ENCODE measurements around the gene HADHA. TPM values are rescaled to one million over a fixed set of nuclear protein-coding genes. Genes with fewer than 3 reads are reported as not detected.
"Not testable (repeated sequence)": the region's sequence is repeated elsewhere in the genome, so short reads cannot be mapped to it uniquely, and the experiment has no call there.

Gene HADHA
- total RNA-seq, 1 experiment from 2014 or later = 118 TPM

DNA sequence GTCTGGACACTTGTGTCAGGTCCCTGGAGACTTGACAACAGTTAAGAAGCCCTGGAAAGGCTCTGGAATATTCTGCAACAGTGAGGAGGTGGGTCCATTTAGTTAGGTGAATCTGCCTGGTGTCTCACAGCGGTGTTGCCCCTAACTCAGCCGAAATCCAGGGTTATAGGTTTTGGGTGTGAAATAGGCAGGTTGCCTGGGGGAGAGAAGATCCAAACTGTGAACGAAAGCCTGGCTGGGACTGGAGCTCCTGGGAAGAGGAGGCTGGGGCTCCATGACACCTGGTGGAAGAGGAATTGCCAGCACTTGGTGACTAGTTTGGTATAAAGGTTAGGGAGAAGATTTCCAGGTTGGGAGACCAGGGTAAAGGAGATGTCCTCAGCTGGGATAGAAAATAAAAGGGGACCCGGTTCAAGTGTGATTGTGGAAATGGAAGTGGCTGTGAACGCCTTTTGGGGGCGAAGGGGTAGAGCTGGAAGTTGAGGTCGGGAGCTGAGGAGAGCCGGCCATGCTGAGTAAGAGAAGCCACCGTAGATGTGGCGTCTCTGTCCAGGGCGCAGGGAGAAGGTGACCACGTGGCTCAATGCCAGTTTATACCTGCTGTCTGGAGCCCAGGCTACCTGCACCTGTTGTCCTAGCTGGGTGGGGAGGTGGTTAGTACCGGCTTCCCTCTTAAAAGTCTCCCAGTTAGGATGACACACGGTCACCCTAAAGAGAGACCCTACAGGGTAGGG is 74.6 kb downstream of the HADHA start:
- H3K4me3 Mint-ChIP-seq = no peak overlapping the region
- POLR2A ChIA-PET = no interaction called here
- no peak for TF ChIP-seq FOXJ3 (CRISPR knock-in tag; IDR thresholded peaks at IDR 0.05; ENCODE audit: borderline replicate concordance)
- TF ChIP-seq KAT7 (CRISPR knock-in tag; IDR thresholded peaks at IDR 0.05; ENCODE audit: borderline replicate concordance) = no peak
- no peak for TF ChIP-seq ELF4 (CRISPR knock-in tag; IDR thresholded peaks at IDR 0.05; ENCODE audit: low read depth)
- TF ChIP-seq, protein P1, sequence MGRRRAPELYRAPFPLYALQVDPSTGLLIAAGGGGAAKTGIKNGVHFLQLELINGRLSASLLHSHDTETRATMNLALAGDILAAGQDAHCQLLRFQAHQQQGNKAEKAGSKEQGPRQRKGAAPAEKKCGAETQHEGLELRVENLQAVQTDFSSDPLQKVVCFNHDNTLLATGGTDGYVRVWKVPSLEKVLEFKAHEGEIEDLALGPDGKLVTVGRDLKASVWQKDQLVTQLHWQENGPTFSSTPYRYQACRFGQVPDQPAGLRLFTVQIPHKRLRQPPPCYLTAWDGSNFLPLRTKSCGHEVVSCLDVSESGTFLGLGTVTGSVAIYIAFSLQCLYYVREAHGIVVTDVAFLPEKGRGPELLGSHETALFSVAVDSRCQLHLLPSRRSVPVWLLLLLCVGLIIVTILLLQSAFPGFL (CRISPR knock-in tag; IDR thresholded peaks at IDR 0.05; ENCODE audit: borderline replicate concordance) = no peak
- TF ChIP-seq, protein P2, sequence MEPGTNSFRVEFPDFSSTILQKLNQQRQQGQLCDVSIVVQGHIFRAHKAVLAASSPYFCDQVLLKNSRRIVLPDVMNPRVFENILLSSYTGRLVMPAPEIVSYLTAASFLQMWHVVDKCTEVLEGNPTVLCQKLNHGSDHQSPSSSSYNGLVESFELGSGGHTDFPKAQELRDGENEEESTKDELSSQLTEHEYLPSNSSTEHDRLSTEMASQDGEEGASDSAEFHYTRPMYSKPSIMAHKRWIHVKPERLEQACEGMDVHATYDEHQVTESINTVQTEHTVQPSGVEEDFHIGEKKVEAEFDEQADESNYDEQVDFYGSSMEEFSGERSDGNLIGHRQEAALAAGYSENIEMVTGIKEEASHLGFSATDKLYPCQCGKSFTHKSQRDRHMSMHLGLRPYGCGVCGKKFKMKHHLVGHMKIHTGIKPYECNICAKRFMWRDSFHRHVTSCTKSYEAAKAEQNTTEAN (CRISPR knock-in tag; IDR thresholded peaks at IDR 0.05) = no peak
- TF ChIP-seq, protein P3, sequence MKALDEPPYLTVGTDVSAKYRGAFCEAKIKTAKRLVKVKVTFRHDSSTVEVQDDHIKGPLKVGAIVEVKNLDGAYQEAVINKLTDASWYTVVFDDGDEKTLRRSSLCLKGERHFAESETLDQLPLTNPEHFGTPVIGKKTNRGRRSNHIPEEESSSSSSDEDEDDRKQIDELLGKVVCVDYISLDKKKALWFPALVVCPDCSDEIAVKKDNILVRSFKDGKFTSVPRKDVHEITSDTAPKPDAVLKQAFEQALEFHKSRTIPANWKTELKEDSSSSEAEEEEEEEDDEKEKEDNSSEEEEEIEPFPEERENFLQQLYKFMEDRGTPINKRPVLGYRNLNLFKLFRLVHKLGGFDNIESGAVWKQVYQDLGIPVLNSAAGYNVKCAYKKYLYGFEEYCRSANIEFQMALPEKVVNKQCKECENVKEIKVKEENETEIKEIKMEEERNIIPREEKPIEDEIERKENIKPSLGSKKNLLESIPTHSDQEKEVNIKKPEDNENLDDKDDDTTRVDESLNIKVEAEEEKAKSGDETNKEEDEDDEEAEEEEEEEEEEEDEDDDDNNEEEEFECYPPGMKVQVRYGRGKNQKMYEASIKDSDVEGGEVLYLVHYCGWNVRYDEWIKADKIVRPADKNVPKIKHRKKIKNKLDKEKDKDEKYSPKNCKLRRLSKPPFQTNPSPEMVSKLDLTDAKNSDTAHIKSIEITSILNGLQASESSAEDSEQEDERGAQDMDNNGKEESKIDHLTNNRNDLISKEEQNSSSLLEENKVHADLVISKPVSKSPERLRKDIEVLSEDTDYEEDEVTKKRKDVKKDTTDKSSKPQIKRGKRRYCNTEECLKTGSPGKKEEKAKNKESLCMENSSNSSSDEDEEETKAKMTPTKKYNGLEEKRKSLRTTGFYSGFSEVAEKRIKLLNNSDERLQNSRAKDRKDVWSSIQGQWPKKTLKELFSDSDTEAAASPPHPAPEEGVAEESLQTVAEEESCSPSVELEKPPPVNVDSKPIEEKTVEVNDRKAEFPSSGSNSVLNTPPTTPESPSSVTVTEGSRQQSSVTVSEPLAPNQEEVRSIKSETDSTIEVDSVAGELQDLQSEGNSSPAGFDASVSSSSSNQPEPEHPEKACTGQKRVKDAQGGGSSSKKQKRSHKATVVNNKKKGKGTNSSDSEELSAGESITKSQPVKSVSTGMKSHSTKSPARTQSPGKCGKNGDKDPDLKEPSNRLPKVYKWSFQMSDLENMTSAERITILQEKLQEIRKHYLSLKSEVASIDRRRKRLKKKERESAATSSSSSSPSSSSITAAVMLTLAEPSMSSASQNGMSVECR (CRISPR knock-in tag; IDR thresholded peaks at IDR 0.05; ENCODE audit: borderline replicate concordance) = no peak
- TF ChIP-seq ZBTB21 (CRISPR knock-in tag; IDR thresholded peaks at IDR 0.05; ENCODE audit: borderline replicate concordance) = no peak
- TF ChIP-seq, protein P4, sequence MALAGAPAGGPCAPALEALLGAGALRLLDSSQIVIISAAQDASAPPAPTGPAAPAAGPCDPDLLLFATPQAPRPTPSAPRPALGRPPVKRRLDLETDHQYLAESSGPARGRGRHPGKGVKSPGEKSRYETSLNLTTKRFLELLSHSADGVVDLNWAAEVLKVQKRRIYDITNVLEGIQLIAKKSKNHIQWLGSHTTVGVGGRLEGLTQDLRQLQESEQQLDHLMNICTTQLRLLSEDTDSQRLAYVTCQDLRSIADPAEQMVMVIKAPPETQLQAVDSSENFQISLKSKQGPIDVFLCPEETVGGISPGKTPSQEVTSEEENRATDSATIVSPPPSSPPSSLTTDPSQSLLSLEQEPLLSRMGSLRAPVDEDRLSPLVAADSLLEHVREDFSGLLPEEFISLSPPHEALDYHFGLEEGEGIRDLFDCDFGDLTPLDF (CRISPR knock-in tag; IDR thresholded peaks at IDR 0.05) = no peak
- H3K36me3 Mint-ChIP-seq = no peaks in the 10 kb centered on the region
- peaks cover 7% of the 10 kb centered on the region for H3K4me1 Mint-ChIP-seq
- H3K27me3 Mint-ChIP-seq (ENCODE audit: low read depth) = peaks cover 12% of the 10 kb centered on the region
- ATAC-seq (no peak), DNase-seq (ENCODE audit: low spot score) (no peak)
- H3K9me3 Mint-ChIP-seq = no peaks in the 10 kb centered on the region
- CTCF ChIA-PET = interaction anchor here (0.7 kb wide), 1 partner anchor 470 kb away, joined by 3 read pairs; no protein-coding TSS in a partner anchor
- no peak overlapping the region for H3K27ac Mint-ChIP-seq

DNA sequence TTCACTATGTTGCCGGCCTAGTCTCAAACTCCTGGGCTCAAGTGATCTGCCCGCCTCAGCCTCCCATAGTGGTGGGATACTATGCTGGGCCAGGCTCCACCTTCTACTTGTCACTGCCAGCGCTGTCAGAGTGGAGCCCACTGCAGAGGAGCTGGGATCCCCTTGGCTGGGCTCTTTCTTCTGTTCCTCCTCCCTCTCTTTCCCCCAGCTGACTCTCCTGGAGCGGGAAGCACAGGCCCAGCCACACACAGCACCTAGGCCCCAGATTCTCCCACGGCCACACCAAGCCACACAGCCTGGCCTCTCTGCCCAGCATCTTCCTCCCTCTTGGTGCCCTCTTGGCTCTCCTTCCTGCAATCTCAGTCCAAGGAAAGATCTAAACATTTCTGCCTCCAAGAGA is 75.2 kb downstream of the HADHA start:
- Mint-ChIP-seq H3K4me1 (peaks cover under 1% of the 10 kb centered on the region), H3K4me3 (no peak overlapping the region), H3K27ac (no peak overlapping the region), H3K9me3 (no peaks in the 10 kb centered on the region), H3K27me3 (ENCODE audit: low read depth) (peaks cover 8% of the 10 kb centered on the region), H3K36me3 (no peaks in the 10 kb centered on the region)
- ChIA-PET POLR2A (no interaction called here), CTCF (no interaction called here)
- no peak for TF ChIP-seq ZNF416 (CRISPR knock-in tag; IDR thresholded peaks at IDR 0.05)
- TF ChIP-seq JUN (CRISPR knock-in tag; IDR thresholded peaks at IDR 0.05) = no peak
- TF ChIP-seq MYBL2 (CRISPR knock-in tag; IDR thresholded peaks at IDR 0.05) = no peak
- TF ChIP-seq IRF2 (CRISPR knock-in tag; IDR thresholded peaks at IDR 0.05; ENCODE audit: borderline replicate concordance, low read depth) = no peak
- ATAC-seq = no peak
- DNase-seq (ENCODE audit: low spot score) = no peak

DNA sequence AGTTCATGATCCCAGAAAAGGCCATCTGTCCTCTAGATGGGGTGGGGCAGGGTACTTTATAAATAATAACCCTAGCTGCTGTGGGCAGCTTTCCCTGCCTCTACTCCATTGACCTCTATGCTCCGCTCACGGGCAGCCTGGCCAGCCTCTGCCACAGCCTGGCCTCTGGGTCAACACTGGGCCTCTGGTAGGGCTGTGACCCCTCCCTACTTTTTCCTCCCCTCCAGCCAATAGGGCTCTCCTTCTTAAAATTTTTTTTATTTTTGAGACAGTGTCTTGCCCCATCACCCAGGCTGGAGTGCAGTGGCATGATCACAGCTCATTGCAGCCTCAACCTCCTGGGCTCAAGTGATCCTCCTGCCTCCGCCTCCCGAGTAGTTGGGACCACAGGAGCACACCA is 75.6 kb downstream of the HADHA start:
- ChIA-PET CTCF (no interaction called here), POLR2A (no interaction called here)
- DNase-seq (ENCODE audit: low spot score) (no peak), ATAC-seq (no peak)
- TF ChIP-seq, protein P4 (CRISPR knock-in tag; IDR thresholded peaks at IDR 0.05) = no peak
- TF ChIP-seq IRF2 (CRISPR knock-in tag; IDR thresholded peaks at IDR 0.05; ENCODE audit: borderline replicate concordance, low read depth) = no peak
- TF ChIP-seq, protein P5, sequence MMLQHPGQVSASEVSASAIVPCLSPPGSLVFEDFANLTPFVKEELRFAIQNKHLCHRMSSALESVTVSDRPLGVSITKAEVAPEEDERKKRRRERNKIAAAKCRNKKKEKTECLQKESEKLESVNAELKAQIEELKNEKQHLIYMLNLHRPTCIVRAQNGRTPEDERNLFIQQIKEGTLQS (CRISPR knock-in tag; conservative IDR thresholded peaks at IDR 0.05) = no peak
- Mint-ChIP-seq H3K27me3 (ENCODE audit: low read depth) (peaks cover 7% of the 10 kb centered on the region), H3K4me1 (no peaks in the 10 kb centered on the region), H3K36me3 (no peaks in the 10 kb centered on the region), H3K4me3 (no peak overlapping the region), H3K9me3 (no peaks in the 10 kb centered on the region), H3K27ac (no peak overlapping the region)

DNA sequence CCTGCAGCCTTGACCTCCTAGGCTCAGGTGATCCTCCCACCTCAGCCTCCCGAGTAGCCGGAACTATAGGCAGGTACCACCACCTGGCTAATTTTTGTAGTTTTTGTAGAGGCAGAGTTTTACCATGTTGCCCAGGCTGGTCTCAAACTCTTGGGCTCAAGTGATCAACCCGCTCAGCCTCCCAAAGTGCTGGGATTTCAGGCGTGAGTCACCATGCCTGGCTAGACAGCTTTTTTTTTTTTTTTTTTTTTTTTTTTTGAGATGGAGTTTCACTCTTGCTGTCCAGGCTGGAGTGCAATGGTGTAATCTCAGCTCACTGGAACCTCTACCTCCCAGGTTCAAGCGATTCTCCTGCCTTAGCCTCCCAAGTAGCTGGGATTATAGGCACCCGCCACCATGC is 77.9 kb downstream of the HADHA start:
- H3K36me3 Mint-ChIP-seq; H3K4me1 Mint-ChIP-seq; H3K4me3 Mint-ChIP-seq; H3K9me3 Mint-ChIP-seq; DNase-seq (ENCODE audit: low spot score); H3K27me3 Mint-ChIP-seq (ENCODE audit: low read depth); H3K27ac Mint-ChIP-seq; ATAC-seq: not testable (repeated sequence)
- ChIA-PET POLR2A (interaction anchor here (0.6 kb wide), 1 partner anchor 93 kb away, joined by 7 read pairs; no protein-coding TSS in a partner anchor), CTCF (interaction anchor here (0.6 kb wide), 2 partner anchors 29 to 232 kb away, joined by 3 read pairs; no protein-coding TSS in a partner anchor)
